Left renal pelvis (tissue), 4 donors: ENCODE results near the gene PHC1. TPM values are rescaled to one million over a fixed set of nuclear protein-coding genes. Genes with fewer than 3 reads are reported as not detected.
"Not testable (repeated sequence)": the region's sequence is repeated elsewhere in the genome, so short reads cannot be mapped to it uniquely, and the experiment has no call there.

ENCODE experiments used
- DNase-seq, 4 donors: peaks; one replicate each; pipeline ENCODE4 v3.0.0-alpha.2; 2013; ENCODE audit warnings: low read depth in 4 of 4, low spot score in 3 of 4
- polyA plus RNA-seq, 4 donors: library from polyadenylated mRNA; unstranded; fragments of 120-200 nt; gene quantifications; one replicate each; pipeline ENCODE4 v1.2.1, GENCODE V29; 2013; ENCODE audit not compliant: insufficient read length in 4 of 4

The PHC1 gene
- polyA plus RNA-seq, 4 donors: 78.5 to 111 (median 88.7) TPM

DNA sequence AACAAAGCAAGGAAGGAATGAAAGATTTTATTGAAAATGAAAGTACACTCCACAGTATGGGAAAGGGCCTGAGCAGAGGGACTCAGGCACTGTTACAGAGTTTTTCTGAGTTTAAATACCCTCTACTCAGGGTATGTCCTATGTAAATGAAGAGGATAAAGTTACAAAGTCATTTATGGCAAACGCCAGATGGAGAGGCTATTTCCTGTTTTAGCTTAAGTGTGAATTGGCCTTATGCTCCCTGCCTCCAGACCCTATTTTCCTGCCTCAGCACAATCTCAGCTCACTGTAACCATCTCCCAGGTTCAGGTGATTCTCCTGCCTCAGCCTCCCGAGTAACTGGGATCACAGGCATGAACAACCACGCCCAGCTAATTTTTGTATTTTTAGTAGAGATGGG, 6.8 kb upstream of the PHC1 start:
- DNase-seq: no peak

DNA sequence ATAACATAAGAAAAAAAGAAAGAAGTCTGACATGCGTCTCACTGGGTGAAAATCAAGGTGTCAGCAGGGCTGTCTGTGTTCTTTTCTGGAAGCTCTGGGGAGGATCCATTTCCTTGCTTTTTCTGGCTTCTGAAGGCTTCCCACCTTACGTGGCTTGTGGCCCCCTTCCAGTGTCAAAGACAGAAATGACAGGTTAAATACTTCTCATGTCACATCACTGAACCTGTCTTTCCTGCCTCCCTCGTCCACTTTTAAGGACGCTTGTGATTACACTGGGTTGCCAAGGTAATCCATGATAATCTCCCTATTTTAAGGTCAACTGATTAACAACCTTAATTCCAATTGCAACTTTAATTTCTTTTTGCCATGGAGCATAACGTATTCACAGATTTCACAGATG, 4.6 kb upstream of the PHC1 start:
- DNase-seq: no peak

- DNase-seq: no peak
These were observed 2.6 kb upstream of the PHC1 start for GRCh38 chr12:8911606-8912268.

GRCh38 chr12:8912914-8913313, 1.4 kb upstream of the PHC1 start:
- DNase-seq: peak in 1 of 4 donors; percentile 18

DNA sequence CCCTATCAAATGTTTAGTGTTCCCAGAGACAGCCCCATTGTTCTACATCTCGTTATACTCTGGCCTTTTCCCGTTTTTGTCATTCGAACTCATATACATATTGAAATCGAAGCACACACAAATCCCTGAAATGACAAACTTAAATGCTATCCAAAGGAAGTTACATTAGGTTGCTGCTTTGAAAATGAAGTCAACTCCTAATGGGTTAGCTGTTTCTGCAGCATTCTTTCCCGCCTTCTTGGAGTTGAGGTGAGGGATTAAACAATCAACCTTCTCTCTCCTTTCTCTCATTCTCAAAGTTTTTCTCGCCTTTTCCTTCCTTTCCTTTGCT, 642 bp upstream of the PHC1 start:
- DNase-seq: no peak

- DNase-seq: peak; percentile 22 to 50 (median 36)
These were observed 612 bp downstream of the PHC1 start for GRCh38 chr12:8914716-8915526.

DNA sequence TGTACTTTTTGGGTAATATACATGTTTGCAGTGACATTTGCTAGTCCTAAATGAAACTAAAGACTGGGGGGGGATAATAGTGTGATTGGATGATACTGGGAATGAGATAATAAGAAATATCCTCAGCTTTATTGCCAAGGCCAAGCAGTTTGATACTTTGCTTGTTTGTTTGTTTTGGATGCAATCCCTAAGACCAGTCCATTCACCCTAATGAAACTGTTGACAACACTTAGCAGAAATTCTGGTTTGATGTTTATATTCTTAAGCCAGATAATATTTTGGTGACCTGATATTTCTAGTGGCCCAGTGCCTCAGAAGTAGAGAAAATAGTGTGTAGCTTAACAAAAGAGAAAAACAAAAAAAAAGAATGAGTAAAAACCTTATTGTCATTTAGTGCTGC, 1.8 kb downstream of the PHC1 start:
- no peak for DNase-seq

DNA sequence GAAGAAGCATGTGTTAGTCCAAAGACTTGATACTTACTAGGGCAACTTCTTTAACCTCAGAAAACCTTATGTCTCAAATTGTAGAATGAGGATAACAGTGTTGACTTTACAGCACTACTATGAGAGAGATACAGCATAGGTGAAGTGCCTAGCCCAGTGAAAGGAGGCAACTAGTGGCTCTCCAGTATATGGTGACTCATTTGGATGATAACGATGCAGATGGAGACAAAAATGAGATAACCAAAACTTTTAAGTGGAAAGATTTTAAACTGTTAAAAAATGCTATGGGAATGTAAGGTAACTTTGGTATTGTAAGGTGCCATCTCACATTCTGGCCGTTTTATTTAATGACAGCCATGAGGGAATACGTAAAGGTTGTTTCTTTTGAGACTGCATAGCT, 2.7 kb downstream of the PHC1 start:
- DNase-seq: no peak

- no peak for DNase-seq
These were observed 3.4 kb downstream of the PHC1 start for GRCh38 chr12:8917751-8918150.

- not testable (repeated sequence) for DNase-seq
These were observed 5.3 kb downstream of the PHC1 start for GRCh38 chr12:8919643-8920042.

- DNase-seq: no peak
These were observed 8.2 kb downstream of the PHC1 start for GRCh38 chr12:8922544-8922943.

DNA sequence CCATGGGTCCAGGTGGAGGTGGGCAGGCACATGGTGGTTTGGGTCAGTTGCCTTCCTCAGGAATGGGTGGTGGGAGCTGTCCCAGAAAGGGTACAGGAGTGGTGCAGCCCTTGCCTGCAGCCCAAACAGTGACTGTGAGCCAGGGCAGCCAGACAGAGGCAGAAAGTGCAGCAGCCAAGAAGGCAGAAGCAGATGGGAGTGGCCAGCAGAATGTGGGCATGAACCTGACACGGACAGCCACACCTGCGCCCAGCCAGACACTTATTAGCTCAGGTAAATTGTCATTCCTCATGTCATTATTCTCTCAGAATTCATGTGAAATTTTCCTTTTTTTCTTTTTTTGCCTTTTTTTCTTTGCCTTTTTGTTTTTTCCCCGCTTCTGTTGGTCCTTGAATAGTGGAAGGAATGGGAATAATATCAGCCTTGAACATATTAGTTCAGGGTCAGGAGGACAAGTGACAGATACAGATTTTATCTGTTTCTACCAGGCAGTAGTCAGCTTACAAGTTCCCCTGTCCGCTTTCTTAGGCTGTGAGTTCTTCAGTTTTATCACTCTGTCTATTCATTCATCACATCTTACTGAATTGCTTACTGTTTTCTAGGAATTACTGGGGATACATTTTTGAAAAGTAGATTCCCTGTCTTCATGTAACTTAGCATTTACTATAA, 16.5 kb downstream of the PHC1 start:
- DNase-seq: not testable (repeated sequence)

- DNase-seq: not testable (repeated sequence)
These were observed 18.2 kb downstream of the PHC1 start for GRCh38 chr12:8932464-8932863.

GRCh38 chr12:8934080-8934479, 19.8 kb downstream of the PHC1 start:
- DNase-seq: not testable (repeated sequence)

DNA sequence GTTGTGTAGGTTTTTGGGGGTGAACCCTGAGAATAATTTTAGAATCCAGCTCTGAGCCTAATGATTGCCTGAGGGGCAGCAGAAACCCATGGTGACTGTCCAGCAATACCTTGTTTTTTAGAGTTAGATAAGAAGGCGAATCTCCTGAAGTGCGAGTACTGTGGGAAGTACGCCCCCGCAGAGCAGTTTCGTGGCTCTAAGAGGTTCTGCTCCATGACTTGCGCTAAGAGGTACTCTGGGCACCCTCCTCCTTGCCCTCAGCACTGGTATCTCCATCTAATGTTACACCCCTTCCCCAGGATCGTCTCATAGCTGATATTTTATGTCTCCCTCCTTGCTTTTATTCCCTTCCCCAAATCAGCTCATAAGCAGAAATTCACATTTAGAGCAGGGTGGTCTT, 22.4 kb downstream of the PHC1 start:
- no peak for DNase-seq

GRCh38 chr12:8937842-8938442, 23.6 kb downstream of the PHC1 start:
- DNase-seq: not testable (repeated sequence)

- DNase-seq: no peak
These were observed 27.6 kb downstream of the PHC1 start for GRCh38 chr12:8941691-8942478.

GRCh38 chr12:8943565-8944186, 29.4 kb downstream of the PHC1 start:
- no peak for DNase-seq

GRCh38 chr12:8946733-8947132, 32.4 kb downstream of the PHC1 start:
- no peak for DNase-seq

DNA sequence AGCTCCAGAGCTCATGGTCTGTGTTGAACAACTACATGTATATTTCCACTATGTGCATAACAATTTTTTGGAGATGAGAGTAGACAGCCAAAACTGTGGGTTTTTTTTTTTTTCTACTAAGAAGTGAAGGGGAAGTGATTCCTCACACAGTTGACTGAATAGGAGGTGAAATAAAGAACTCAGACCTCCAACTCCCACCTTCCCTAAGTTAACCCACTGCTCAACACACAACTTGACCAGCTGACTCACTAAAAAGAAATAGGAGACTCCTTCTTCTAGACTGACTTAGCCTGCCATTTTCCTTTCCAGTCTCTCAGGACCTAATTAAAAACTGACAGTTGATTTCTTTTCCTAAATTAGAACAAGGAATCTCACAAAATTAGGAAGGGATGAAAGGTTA, 33.4 kb downstream of the PHC1 start:
- no peak for DNase-seq
